H1 (cell line): ENCODE measurements around the gene NDUFS7. TPM values are rescaled to one million over a fixed set of nuclear protein-coding genes. Genes with fewer than 3 reads are reported as not detected.

Experiments
- CTCF ChIA-PET: fragments of 300-600 bp; sonication (Branson Sonifier 250); formaldehyde crosslinking; loops from one replicate; lab custom pipeline; 2021; ENCODE audit not compliant: partially characterized antibody; lab: Charles Lee
- POLR2A ChIA-PET: fragments of 300-600 bp; sonication (Branson Sonifier 250); formaldehyde crosslinking; loops from one replicate; lab custom pipeline; 2021; ENCODE audit warnings: inconsistent platforms; ENCODE audit not compliant: partially characterized antibody; lab: Charles Lee
- DNase-seq, 2 experiments: peaks; one replicate each; pipeline versions ENCODE4 v3.0.0 to v3.0.0-alpha.2; 2010 to 2022; ENCODE audit warnings: low spot score in 2 of 2, low read depth in 1 of 2, mixed read lengths in 1 of 2
- FAIRE-seq: peaks from 2 replicates; lab custom pipeline; 2011; peaks lifted over from hg19 to GRCh38; lab: Jason Lieb, UNC
- H2AFZ ChIP-seq: 2 replicates; pipeline ENCODE4 v1.8.1; 2012; ENCODE audit warnings: low read length, inconsistent platforms
- H2AK5ac ChIP-seq: 2 replicates; pipeline ENCODE4 v1.6.1; 2013; ENCODE audit warnings: low read depth, low read length
- H2BK120ac ChIP-seq: replicated peaks from 2 replicates; pipeline ENCODE3; 2013; ENCODE audit warnings: low read depth, low read length, inconsistent platforms
- H2BK12ac ChIP-seq: 2 replicates; pipeline ENCODE4 v1.6.1; 2013; ENCODE audit warnings: low read depth, low read length
- H2BK15ac ChIP-seq: 2 replicates; pipeline ENCODE4 v1.6.1; 2013; ENCODE audit warnings: low read length
- H2BK20ac ChIP-seq: 2 replicates; pipeline ENCODE4 v1.6.1; 2013; ENCODE audit warnings: low read length
- H2BK5ac ChIP-seq: 2 replicates; pipeline ENCODE4 v1.6.1; 2013; ENCODE audit warnings: low read depth, low read length
- H3K14ac ChIP-seq: 2 replicates; pipeline ENCODE4 v1.6.1; 2013; ENCODE audit warnings: inconsistent platforms; ENCODE audit not compliant: insufficient read length
- H3K18ac ChIP-seq: 2 replicates; pipeline ENCODE4 v1.6.1; 2013; ENCODE audit warnings: low read length; ENCODE audit errors: extremely low read depth
- H3K23ac ChIP-seq: 2 replicates; pipeline ENCODE4 v1.6.1; 2013; ENCODE audit warnings: inconsistent platforms; ENCODE audit not compliant: insufficient read length
- H3K23me2 ChIP-seq: 2 replicates; pipeline ENCODE4 v1.6.1; 2013; ENCODE audit warnings: low read depth, low read length
- H3K27ac ChIP-seq: 2 replicates; pipeline ENCODE4 v1.6.1; 2011; ENCODE audit warnings: low read depth, low read length, inconsistent platforms
- H3K27me3 ChIP-seq, 4 experiments: replicated peaks in 1 of 4; 1 replicate in 1 of 4; 2 replicates in 3 of 4; pipeline versions ENCODE4 v1.6.1 to v1.8.1; 2011 to 2013; ENCODE audit warnings: low read length in 3 of 4, mild to moderate bottlenecking in 3 of 4, inconsistent platforms in 2 of 4, mixed read lengths in 2 of 4, moderate library complexity in 1 of 4; ENCODE audit not compliant: control insufficient read depth in 3 of 4, insufficient read depth in 3 of 4; ENCODE audit errors: extremely low read depth in 1 of 4
- H3K36me3 ChIP-seq, 4 experiments: 2 replicates each; pipeline versions ENCODE4 v1.6.1 to v1.8.1; 2011 to 2013; ENCODE audit warnings: mild to moderate bottlenecking in 4 of 4, low read length in 3 of 4, moderate library complexity in 2 of 4, control low read depth in 1 of 4, inconsistent platforms in 1 of 4; ENCODE audit not compliant: insufficient read depth in 4 of 4, control insufficient read depth in 2 of 4
- H3K4ac ChIP-seq: replicated peaks from 2 replicates; pipeline ENCODE3; 2013; ENCODE audit warnings: low read length, low read depth, mixed read lengths, inconsistent platforms; ENCODE audit not compliant: insufficient read length
- H3K4me1 ChIP-seq, 4 experiments: replicated peaks in 1 of 4; 1 replicate in 1 of 4; 2 replicates in 3 of 4; pipeline versions ENCODE4 v1.6.1 to v1.8.1; 2011 to 2013; ENCODE audit warnings: low read length in 3 of 4, inconsistent platforms in 2 of 4, mixed read lengths in 1 of 4; ENCODE audit not compliant: insufficient read depth in 4 of 4, control insufficient read depth in 3 of 4
- H3K4me2 ChIP-seq, 2 experiments: 2 replicates each; pipeline versions ENCODE4 v1.6.1 to v1.8.1; 2011 to 2013; ENCODE audit warnings: low read depth in 2 of 2, low read length in 2 of 2, control low read depth in 1 of 2, inconsistent platforms in 1 of 2, mild to moderate bottlenecking in 1 of 2; ENCODE audit not compliant: insufficient read depth in 1 of 2
- H3K4me3 ChIP-seq, 4 experiments: fragments of 200-600, 300-600 bp in 1 of 4; sonication (generic), shearing (Covaris generic), sonication (Bioruptor Twin) in 1 of 4; 2 replicates each; pipeline versions ENCODE4 v1.5.1 to v1.8.1; 2011 to 2016; ENCODE audit warnings: low read length in 4 of 4, low read depth in 3 of 4, control low read depth in 2 of 4, inconsistent platforms in 2 of 4, mild to moderate bottlenecking in 2 of 4, mixed read lengths in 1 of 4, moderate library complexity in 1 of 4; ENCODE audit not compliant: insufficient read depth in 2 of 4; ENCODE audit errors: extremely low read depth in 1 of 4
- H3K56ac ChIP-seq: replicated peaks from 2 replicates; pipeline ENCODE3; 2013; ENCODE audit warnings: low read depth, mild to moderate bottlenecking, mixed read lengths, low read length, inconsistent platforms; ENCODE audit not compliant: insufficient read length
- H3K79me1 ChIP-seq: 2 replicates; pipeline ENCODE4 v1.6.1; 2013; ENCODE audit warnings: low read depth, low read length, control low read depth
- H3K79me2 ChIP-seq, 2 experiments: 2 replicates each; pipeline versions ENCODE4 v1.6.1 to v1.8.1; 2012 to 2013; ENCODE audit warnings: low read length in 2 of 2, mild to moderate bottlenecking in 2 of 2, inconsistent platforms in 1 of 2; ENCODE audit not compliant: insufficient read depth in 2 of 2, control insufficient read depth in 1 of 2
- H3K9ac ChIP-seq, 4 experiments: replicated peaks in 1 of 4; 1 replicate in 1 of 4; 2 replicates in 3 of 4; pipeline versions ENCODE4 v1.6.1 to v1.8.1; 2011 to 2013; ENCODE audit warnings: low read depth in 3 of 4, low read length in 3 of 4, control low read depth in 2 of 4, mild to moderate bottlenecking in 2 of 4, moderate library complexity in 2 of 4, inconsistent platforms in 1 of 4; ENCODE audit errors: extremely low read depth in 1 of 4
- H3K9me3 ChIP-seq, 2 experiments: 2 replicates each; pipeline versions ENCODE4 v1.6.1 to v1.8.1; 2012 to 2013; ENCODE audit warnings: mild to moderate bottlenecking in 2 of 2, moderate library complexity in 2 of 2, control low read depth in 1 of 2, inconsistent platforms in 1 of 2, low read depth in 1 of 2, low read length in 1 of 2, mixed read lengths in 1 of 2; ENCODE audit not compliant: insufficient read depth in 2 of 2
- H4K20me1 ChIP-seq, 2 experiments: replicated peaks in 1 of 2; 2 replicates each; pipeline versions ENCODE3 to v1.8.1; 2011 to 2013; ENCODE audit warnings: inconsistent platforms in 2 of 2, low read length in 2 of 2, mild to moderate bottlenecking in 1 of 2; ENCODE audit not compliant: insufficient read depth in 2 of 2, control insufficient read depth in 1 of 2
- H4K5ac ChIP-seq: 2 replicates; pipeline ENCODE4 v1.6.1; 2013; ENCODE audit warnings: low read length, low read depth, mixed read lengths, inconsistent platforms; ENCODE audit not compliant: insufficient read length
- H4K8ac ChIP-seq: 2 replicates; pipeline ENCODE4 v1.8.0; 2013; ENCODE audit warnings: mild to moderate bottlenecking, moderate library complexity, low read length, inconsistent platforms; ENCODE audit not compliant: insufficient read depth; ENCODE audit errors: extremely low read depth
- H4K91ac ChIP-seq: replicated peaks from 2 replicates; pipeline ENCODE3; 2013; ENCODE audit warnings: low read length, mixed read lengths, inconsistent platforms; ENCODE audit not compliant: insufficient read length
- ATF2 ChIP-seq: IDR thresholded peaks from 2 replicates; pipeline ENCODE4 v1.6.1; 2012; ENCODE audit warnings: low read length, inconsistent platforms
- KDM5A ChIP-seq: fragments of 200-600 bp; IDR thresholded peaks from 2 replicates; pipeline ENCODE4 v1.7.1; 2012; ENCODE audit warnings: mild to moderate bottlenecking, low read length, inconsistent platforms, mixed read lengths
- MAFK ChIP-seq: IDR thresholded peaks from 2 replicates; pipeline ENCODE4 v1.6.1; 2012; ENCODE audit warnings: low read depth, mild to moderate bottlenecking, improper control_type of control experiment, low read length
- POLR2A ChIP-seq, 2 experiments: IDR thresholded peaks; 1 replicate in 1 of 2; 2 replicates in 1 of 2; pipeline ENCODE4 v1.6.1; 2011; ENCODE audit warnings: low read depth in 2 of 2, low read length in 2 of 2, mild to moderate bottlenecking in 2 of 2; ENCODE audit errors: control extremely low read depth in 1 of 2
- RXRA ChIP-seq: IDR thresholded peaks from 2 replicates; pipeline ENCODE4 v1.6.1; 2011; ENCODE audit warnings: low read depth, mild to moderate bottlenecking, low read length, moderate library complexity; ENCODE audit not compliant: insufficient read depth
- SUZ12 ChIP-seq: fragments of 200-600 bp; sonication (generic); IDR thresholded peaks from 2 replicates; pipeline ENCODE4 v1.6.1; 2012; ENCODE audit warnings: mild to moderate bottlenecking, inconsistent platforms, low read length, moderate library complexity, mixed read lengths
- TAF1 ChIP-seq: IDR thresholded peaks from 2 replicates; pipeline ENCODE4 v1.6.1; 2011; ENCODE audit warnings: mild to moderate bottlenecking, low read depth, low read length
- TAF7 ChIP-seq: optimal IDR thresholded peaks from 2 replicates; pipeline ENCODE3; 2011; ENCODE audit warnings: low read depth, mild to moderate bottlenecking, inconsistent platforms, low read length, moderate library complexity, borderline replicate concordance
- WGBS, 2 experiments: shearing (Covaris generic) in 1 of 2; methylation state at CpG; one replicate each; pipeline versions ENCODE4 v1.1.6 to v1.1.7; 2013 to 2015; ENCODE audit warnings: low lambda C conversion rate in 2 of 2, mixed read lengths in 2 of 2, inconsistent platforms in 1 of 2, low coverage in 1 of 2, missing lambda C conversion rate in 1 of 2; ENCODE audit not compliant: insufficient replicate concordance in 2 of 2, insufficient coverage in 1 of 2, insufficient read length in 1 of 2; ENCODE audit errors: extremely low coverage in 1 of 2, missing lambda C conversion rate in 1 of 2; 5-methylcytosine and 5-hydroxymethylcytosine counted together
- polyA plus RNA-seq, 7 experiments: library from polyadenylated mRNA; depleted of rRNA in 3 of 7; stranded (reverse) in 5 of 7; unstranded in 2 of 7; fragments of >200 nt in 5 of 7; fragments of 200-250 nt in 2 of 7; gene quantifications; 1 replicate in 5 of 7; 2 replicates in 1 of 7; 4 replicates in 1 of 7; pipeline versions ENCODE4 v1.2.1 to v1.2.3, GENCODE V29; 2011 to 2013; ENCODE audit warnings: missing spikeins in 2 of 7, mixed read lengths in 2 of 7
- total RNA-seq: library from RNA; stranded (reverse); fragmentation: NEBNext Ultra II Directional; extraction: Animal tissue kit (Norgen Biotek cat#: 25700); gene quantifications from 2 replicates; pipeline ENCODE4 v1.2.1, GENCODE V29; 2021

The NDUFS7 gene
- total and polyA plus RNA-seq, 2 of the 8 experiments (the other 6 are each of a cell fraction or from before 2014, with no cell fraction given) = 78.1 to 309 TPM

GRCh38 chr19:1386945-1387683 lies 3.4 kb downstream of the NDUFS7 start:
- Histone ChIP-seq H3K9ac (no peak overlapping the region), H2BK5ac (no peak overlapping the region; the same call in 1 of the 2 replicates), H3K4me3 (no peak overlapping the region), H3K23ac (no peak overlapping the region), H2BK20ac (no peak overlapping the region), H3K56ac (no peak overlapping the region), H3K4ac (no peak overlapping the region), H2BK12ac (no peak overlapping the region), H3K27ac (no peak overlapping the region), H3K27me3 (no peaks in the 10 kb centered on the region), H4K91ac (no peak overlapping the region), H2BK120ac (no peak overlapping the region), H2AK5ac (no peak overlapping the region), H4K5ac (no peak overlapping the region), H3K79me1 (0 out of 2 replicates have a peak, but pooled peaks cover 9% of the 10 kb centered on the region), H3K4me2 (no peak overlapping the region), H3K79me2 (peaks cover 0 to 4% of the 10 kb centered on the region in 2 experiments; a peak in 1 of 4 replicates), H3K18ac (no peak overlapping the region), H3K9me3 (no peaks in the 10 kb centered on the region; a peak in 1 of 4 replicates), H2BK15ac (no peak overlapping the region), H3K14ac (no peak overlapping the region), H4K20me1 (peaks cover 2 to 13% of the 10 kb centered on the region in 2 experiments), H3K36me3 (peaks cover 0 to 16% (median 8%) of the 10 kb centered on the region in 4 experiments; a peak in 6 of 8 replicates), H3K23me2 (peaks cover 6% of the 10 kb centered on the region; the same call in 1 of the 2 replicates), H2AFZ (no peak overlapping the region), H4K8ac (no peak overlapping the region), H3K4me1 (peaks cover 0 to 3% (median 0%) of the 10 kb centered on the region in 4 experiments; a peak in 2 of 7 replicates)
- ChIA-PET CTCF (interaction anchor here (1.1 to 1.7 kb wide), 3 partner anchors 10 to 108 kb away, joined by 3 to 5 read pairs (median 4); no protein-coding TSS in a partner anchor), POLR2A (interaction anchor here (0.6 to 1.6 kb wide), 4 partner anchors 16 to 118 kb away, joined by 3 to 8 read pairs (median 3); partner anchors contain the start of gene CIRBP)
- no peak for FAIRE-seq
- WGBS, 2 experiments = 95% methylated on average over 35 of the region's 39 CpGs; no CpG with 5 or more reads in 1 of the 2 experiments
- DNase-seq = no peak
- no peak for TF ChIP-seq POLR2A (IDR thresholded peaks at IDR 0.05; ENCODE audit: control extremely low read depth in 1 of 2, low read depth in 2 of 2, low read length in 2 of 2)
- no peak for TF ChIP-seq SUZ12
- no peak for TF ChIP-seq TAF7
- TF ChIP-seq TAF1 = no peak
- TF ChIP-seq RXRA = no peak
- TF ChIP-seq MAFK = no peak
- TF ChIP-seq ATF2 = no peak
- no peak for TF ChIP-seq KDM5A
